SK-N-SH (cell line): Measurements from ENCODE around the gene EEA1. TPM values are rescaled to one million over a fixed set of nuclear protein-coding genes. Genes with fewer than 3 reads are reported as not detected.

Experiments used
- CTCF ChIA-PET: fragments of 300-600, 350-600 bp; formaldehyde crosslinking; extraction: SDS; loops from one replicate; lab custom pipeline; 2021; lab: Yijun Ruan, JAX
- POLR2A ChIA-PET: fragments of 350-600 bp; sonication (Branson Sonifier 250); formaldehyde crosslinking; extraction: SDS; loops from one replicate; lab custom pipeline; 2020; ENCODE audit warnings: antibody characterized with exemption, inconsistent platforms; lab: Yijun Ruan, JAX
- DNase-seq: peaks from one replicate; pipeline ENCODE4 v3.0.0; 2012
- H2AFZ ChIP-seq: fragments of 200-600 bp; sonication (generic); 2 replicates; pipeline ENCODE4 v1.8.1; 2016; ENCODE audit warnings: antibody characterized with exemption, mild to moderate bottlenecking, low read depth
- H3F3A ChIP-seq: fragments of 200-600 bp; sonication (generic); replicated peaks from 2 replicates; pipeline ENCODE3; 2016; ENCODE audit warnings: antibody characterized with exemption, mild to moderate bottlenecking; ENCODE audit not compliant: insufficient read depth
- H3K27ac ChIP-seq, 2 experiments: fragments of 200-500 bp in 1 of 2; fragments of 200-600 bp in 1 of 2; sonication (Bioruptor generic) in 1 of 2; sonication (generic), shearing (Covaris generic) in 1 of 2; 2 replicates each; pipeline versions ENCODE4 v1.5.1 to v1.6.1; 2014 to 2016; ENCODE audit warnings: low read depth in 2 of 2, inconsistent platforms in 1 of 2, low read length in 1 of 2, mild to moderate bottlenecking in 1 of 2, mixed read lengths in 1 of 2
- H3K27me3 ChIP-seq: fragments of 200-600 bp; sonication (generic), shearing (Covaris generic); 2 replicates; pipeline ENCODE4 v1.6.1; 2016; ENCODE audit warnings: mixed run types; ENCODE audit not compliant: insufficient read depth
- H3K36me3 ChIP-seq, 2 experiments: fragments of 200-500 bp in 1 of 2; fragments of 200-600 bp in 1 of 2; sonication (Bioruptor generic) in 1 of 2; sonication (generic) in 1 of 2; replicated peaks in 1 of 2; 2 replicates each; pipeline versions ENCODE3 to v1.5.1; 2014 to 2016; ENCODE audit warnings: low read length in 1 of 2, mild to moderate bottlenecking in 1 of 2; ENCODE audit not compliant: insufficient read depth in 2 of 2, control insufficient read depth in 1 of 2
- H3K4me1 ChIP-seq, 2 experiments: fragments of 200-500 bp in 1 of 2; fragments of 200-600 bp in 1 of 2; sonication (Bioruptor generic) in 1 of 2; sonication (generic), shearing (Covaris generic) in 1 of 2; 2 replicates each; pipeline versions ENCODE4 v1.5.1 to v1.6.1; 2014 to 2016; ENCODE audit warnings: low read depth in 1 of 2, low read length in 1 of 2, mixed run types in 1 of 2; ENCODE audit not compliant: insufficient read depth in 2 of 2, control insufficient read depth in 1 of 2
- H3K4me2 ChIP-seq: fragments of 200-600 bp; sonication (generic), shearing (Covaris generic); 2 replicates; pipeline ENCODE4 v1.6.1; 2017; ENCODE audit warnings: mixed run types
- H3K4me3 ChIP-seq, 2 experiments: fragments of 200-500 bp in 1 of 2; fragments of 200-600 bp in 1 of 2; sonication (Bioruptor generic) in 1 of 2; sonication (generic), shearing (Covaris generic) in 1 of 2; 2 replicates each; pipeline versions ENCODE4 v1.5.1 to v1.8.1; 2014 to 2016; ENCODE audit warnings: low read depth in 2 of 2, inconsistent platforms in 1 of 2, low read length in 1 of 2, mild to moderate bottlenecking in 1 of 2, mixed read lengths in 1 of 2, moderate library complexity in 1 of 2
- H3K79me2 ChIP-seq: fragments of 200-600 bp; sonication (generic); 2 replicates; pipeline ENCODE4 v1.8.1; 2017; ENCODE audit warnings: mild to moderate bottlenecking; ENCODE audit not compliant: insufficient read depth
- H3K9ac ChIP-seq: fragments of 200-600 bp; sonication (generic); 2 replicates; pipeline ENCODE4 v1.6.1; 2017; ENCODE audit warnings: mixed run types
- H3K9me2 ChIP-seq: fragments of 200-600 bp; sonication (generic); 2 replicates; pipeline ENCODE4 v1.6.1; 2017; ENCODE audit warnings: mixed run types
- H3K9me3 ChIP-seq: fragments of 200-600 bp; sonication (generic); 2 replicates; pipeline ENCODE4 v1.6.1; 2017; ENCODE audit warnings: mixed run types, mild to moderate bottlenecking, moderate library complexity
- H4K20me1 ChIP-seq: fragments of 200-600 bp; sonication (generic); 2 replicates; pipeline ENCODE4 v1.6.1; 2017; ENCODE audit warnings: mild to moderate bottlenecking, mixed run types; ENCODE audit not compliant: insufficient read depth
- CHD2 ChIP-seq: fragments of 150-350 bp; IDR thresholded peaks from 2 replicates; pipeline ENCODE4 v1.6.1; 2018; ENCODE audit warnings: low read length; ENCODE audit not compliant: partially characterized antibody
- EP300 ChIP-seq, 2 experiments: IDR thresholded peaks; 2 replicates each; pipeline versions ENCODE4 v1.4.0 to v1.6.1; 2012; ENCODE audit warnings: borderline replicate concordance in 1 of 2, low read depth in 1 of 2, low read length in 1 of 2
- EZH2phosphoT487 ChIP-seq: fragments of 200-600 bp; sonication (generic); IDR thresholded peaks from 2 replicates; pipeline ENCODE4 v1.6.1; 2017; ENCODE audit warnings: low read depth, mixed run types, mild to moderate bottlenecking, antibody characterized with exemption, moderate library complexity, borderline replicate concordance
- FOSL2 ChIP-seq: IDR thresholded peaks from 2 replicates; pipeline ENCODE4 v1.4.0; 2012; ENCODE audit warnings: low read depth, mild to moderate bottlenecking, moderate library complexity, borderline replicate concordance
- FOXM1 ChIP-seq: IDR thresholded peaks from 2 replicates; pipeline ENCODE4 v1.4.0; 2012; ENCODE audit warnings: low read depth, mild to moderate bottlenecking
- GABPA ChIP-seq: IDR thresholded peaks from 2 replicates; pipeline ENCODE4 v1.4.0; 2012; ENCODE audit warnings: low read depth, mild to moderate bottlenecking
- GATA2 ChIP-seq: sonication (generic); formaldehyde crosslinking; IDR thresholded peaks from 2 replicates; pipeline ENCODE4 v1.5.0; 2020; ENCODE audit warnings: mild to moderate bottlenecking, missing genetic modification reagents
- IRF3 ChIP-seq: fragments of 150-350 bp; IDR thresholded peaks from 2 replicates; pipeline ENCODE4 v1.6.1; 2016; ENCODE audit warnings: mild to moderate bottlenecking, low read depth, low read length
- MEF2A ChIP-seq: IDR thresholded peaks from 2 replicates; pipeline ENCODE4 v1.4.0; 2012; ENCODE audit warnings: low read depth, borderline replicate concordance
- MXI1 ChIP-seq: IDR thresholded peaks from 2 replicates; pipeline ENCODE4 v1.6.1; 2012; ENCODE audit warnings: mild to moderate bottlenecking, low read depth, low read length, improper control_type of control experiment
- NFIC ChIP-seq: IDR thresholded peaks from 2 replicates; pipeline ENCODE4 v1.4.0; 2012; ENCODE audit warnings: borderline replicate concordance
- NRF1 ChIP-seq: IDR thresholded peaks from 2 replicates; pipeline ENCODE4 v1.6.1; 2012; ENCODE audit warnings: low read depth, mild to moderate bottlenecking, low read length
- POLR2AphosphoS5 ChIP-seq: IDR thresholded peaks from 2 replicates; pipeline ENCODE4 v1.6.1; 2012; ENCODE audit warnings: low read depth, low read length
- RAD21 ChIP-seq: IDR thresholded peaks from 2 replicates; pipeline ENCODE4 v1.6.1; 2012; ENCODE audit warnings: mild to moderate bottlenecking, low read length
- RXRA ChIP-seq: IDR thresholded peaks from 2 replicates; pipeline ENCODE4 v1.4.0; 2012; ENCODE audit warnings: low read depth, mild to moderate bottlenecking, borderline replicate concordance
- SIN3A ChIP-seq: IDR thresholded peaks from 2 replicates; pipeline ENCODE4 v1.6.1; 2012; ENCODE audit warnings: low read depth, mild to moderate bottlenecking, low read length, moderate library complexity, borderline replicate concordance
- TCF12 ChIP-seq: IDR thresholded peaks from 2 replicates; pipeline ENCODE4 v1.4.0; 2012
- TEAD4 ChIP-seq: IDR thresholded peaks from 2 replicates; pipeline ENCODE4 v1.4.0; 2012; ENCODE audit warnings: mild to moderate bottlenecking, borderline replicate concordance; ENCODE audit not compliant: insufficient read depth
- USF2 ChIP-seq: fragments of 150-350 bp; IDR thresholded peaks from 2 replicates; pipeline ENCODE4 v1.6.1; 2017; ENCODE audit warnings: antibody characterized with exemption, low read length, low read depth, borderline replicate concordance
- YY1 ChIP-seq: IDR thresholded peaks from 2 replicates; pipeline ENCODE4 v1.4.0; 2012; ENCODE audit warnings: low read depth, mild to moderate bottlenecking
- ZBTB33 ChIP-seq: IDR thresholded peaks from 2 replicates; pipeline ENCODE4 v1.4.0; 2012; ENCODE audit warnings: low read depth, borderline replicate concordance
- WGBS: methylation state at CpG from one replicate; pipeline ENCODE4 v1.1.6; 2017; ENCODE audit warnings: low lambda C conversion rate; 5-methylcytosine and 5-hydroxymethylcytosine counted together
- polyA plus RNA-seq, 3 experiments: library from polyadenylated mRNA; depleted of rRNA; stranded (reverse); fragments of >200 nt; gene quantifications; 2 replicates each; pipeline ENCODE4 v1.2.3, GENCODE V29; 2012

EEA1 gene
- polyA plus RNA-seq, 1 of the 3 experiments (the other 2 are of a cell fraction) = 1.5 TPM

GRCh38 chr12:92930421-92930820 lies 1.3 kb upstream of the EEA1 start:
- H3K27me3 ChIP-seq = no peaks in the 10 kb centered on the region
- H3K79me2 ChIP-seq = peaks cover 31% of the 10 kb centered on the region
- POLR2A ChIA-PET = no interaction called here
- no peak for DNase-seq
- peaks cover 11 to 14% of the 10 kb centered on the region in 2 experiments; a peak in 3 of 4 replicates for H3K4me1 ChIP-seq
- peak overlapping the region in 1 of 2 experiments; percentile 88; a peak in 1 of 4 replicates for H3K27ac ChIP-seq
- peak overlapping the region; percentile 91 for H3K4me2 ChIP-seq
- peak overlapping the region; percentile 92 for H2AFZ ChIP-seq
- no peaks in the 10 kb centered on the region for H3K36me3 ChIP-seq
- H4K20me1 ChIP-seq = peaks cover 14% of the 10 kb centered on the region
- WGBS = 60% methylated on average over 3 of the region's 3 CpGs
- TF ChIP-seq ZBTB33 (no peak), GABPA (no peak), MXI1 (no peak), CHD2 (no peak), SIN3A (no peak), GATA2 (no peak), YY1 (no peak), NFIC (no peak), TEAD4 (no peak), FOSL2 (no peak), EZH2phosphoT487 (no peak), POLR2AphosphoS5 (no peak)
- CTCF ChIA-PET = interaction anchor here (1.8 kb wide), 1 partner anchor 57 kb away, joined by 8 read pairs; no protein-coding TSS in a partner anchor
- peak overlapping the region; percentile 66 to 73; a peak in 2 of 4 replicates for H3K4me3 ChIP-seq
- H3F3A ChIP-seq = peaks cover 24% of the 10 kb centered on the region
- peak overlapping the region; percentile 74; the same call in 1 of the 2 replicates for H3K9ac ChIP-seq
- no peaks in the 10 kb centered on the region for H3K9me2 ChIP-seq
- no peaks in the 10 kb centered on the region for H3K9me3 ChIP-seq

GRCh38 chr12:92929983-92930382 lies 888 bp upstream of the EEA1 start:
- CTCF ChIA-PET = interaction anchor here (0.6 to 1.8 kb wide), 4 partner anchors 57 to 1659 kb away, joined by 3 to 8 read pairs (median 4); no protein-coding TSS in a partner anchor
- H3K27ac ChIP-seq = peak overlapping the region; percentile 82 to 88; a peak in 3 of 4 replicates
- 4% methylated on average over 9 of the region's 9 CpGs for WGBS
- peak overlapping the region; percentile 74 for H3K9ac ChIP-seq
- peak overlapping the region; percentile 91 for H3K4me2 ChIP-seq
- peaks cover 0 to 3% of the 10 kb centered on the region in 2 experiments for H3K36me3 ChIP-seq
- POLR2A ChIA-PET = no interaction called here
- H3K4me3 ChIP-seq = peak overlapping the region; percentile 66 to 73
- H4K20me1 ChIP-seq = peaks cover 16% of the 10 kb centered on the region
- no peak for DNase-seq
- H3K79me2 ChIP-seq = peaks cover 36% of the 10 kb centered on the region
- H3K4me1 ChIP-seq = peaks cover 11 to 14% of the 10 kb centered on the region in 2 experiments; a peak in 3 of 4 replicates
- H3K9me3 ChIP-seq = no peaks in the 10 kb centered on the region
- no peaks in the 10 kb centered on the region for H3K27me3 ChIP-seq
- H3F3A ChIP-seq = peaks cover 24% of the 10 kb centered on the region
- H3K9me2 ChIP-seq = no peaks in the 10 kb centered on the region
- H2AFZ ChIP-seq = peak overlapping the region; percentile 92
- TF ChIP-seq EZH2phosphoT487 (no peak), IRF3 (no peak), RXRA (no peak), NRF1 (no peak), ZBTB33 (no peak), RAD21 (no peak), YY1 (no peak), EP300 (IDR thresholded peaks at IDR 0.05; ENCODE audit: borderline replicate concordance in 1 of 2, low read depth in 1 of 2, low read length in 1 of 2) (no peak), FOXM1 (no peak), USF2 (no peak), CHD2 (no peak), MEF2A (no peak), TCF12 (no peak)
